Heart right ventricle (tissue), 16 donors: ENCODE data around the gene FAM170A. TPM values are rescaled to one million over a fixed set of nuclear protein-coding genes. Genes with fewer than 3 reads are reported as not detected.

Experiments
- ATAC-seq, 8 donors: fragments of 200-7000 bp; cut with Tn5 transposase; one replicate each; pipeline ENCODE4 v1.9.1; 2020; ENCODE audit warnings: mild to moderate bottlenecking in 8 of 8, moderate library complexity in 8 of 8, moderate number of reproducible peaks in 1 of 8
- DNase-seq, 2 donors: peaks; one replicate each; pipeline ENCODE4 v3.0.0-alpha.2; 2020
- H3K27ac ChIP-seq, 10 donors: fragments of 200-600 bp; sonication (generic) in 2 of 10; one replicate each; pipeline versions ENCODE4 v1.5.0 to v1.8.0; 2020 to 2022; ENCODE audit warnings: mild to moderate bottlenecking in 3 of 10
- H3K27me3 ChIP-seq, 7 donors: fragments of 200-600 bp; one replicate each; pipeline ENCODE4 v1.8.0; 2021 to 2022; ENCODE audit warnings: mild to moderate bottlenecking in 2 of 7
- H3K36me3 ChIP-seq, 9 donors: fragments of 200-600 bp; sonication (generic) in 1 of 9; one replicate each; pipeline versions ENCODE4 v1.5.0 to v1.8.0; 2020 to 2022; ENCODE audit warnings: mild to moderate bottlenecking in 2 of 9
- H3K4me1 ChIP-seq, 9 donors: fragments of 200-600 bp; sonication (generic) in 1 of 9; one replicate each; pipeline versions ENCODE4 v1.5.0 to v1.8.0; 2020 to 2022; ENCODE audit warnings: mild to moderate bottlenecking in 4 of 9
- H3K4me3 ChIP-seq, 10 donors: fragments of 200-600 bp; sonication (generic) in 2 of 10; one replicate each; pipeline versions ENCODE4 v1.5.0 to v1.8.0; 2020 to 2022; ENCODE audit warnings: mild to moderate bottlenecking in 7 of 10, moderate library complexity in 2 of 10
- H3K9me3 ChIP-seq, 11 donors: fragments of 200-600 bp in 10 of 11; sonication (generic) in 2 of 11; one replicate each; pipeline versions ENCODE4 v1.5.0 to v1.8.0; 2013 to 2022; ENCODE audit warnings: mild to moderate bottlenecking in 2 of 11, control low read depth in 1 of 11, moderate library complexity in 1 of 11
- WGBS, 2 donors: extraction: QIAGEN DNeasy Blood & Tissue Kit; methylation state at CpG; one replicate each; pipeline ENCODE4 v1.1.7; 2013; ENCODE audit warnings: inconsistent platforms in 1 of 2; 5-methylcytosine and 5-hydroxymethylcytosine counted together
- intact Hi-C, 10 donors: fragments of 100-400 bp; cut with DNase I; formaldehyde crosslinking; loops; one replicate each; pipeline versions ENCODE4 v1.11.1 to v1.14.2; 2022
- polyA plus RNA-seq, 2 donors: library from polyadenylated mRNA; stranded (reverse); fragments of 200-250 nt; gene quantifications; one replicate each; pipeline ENCODE4 v1.2.3, GENCODE V29; 2013
- total RNA-seq, 10 donors: library from RNA; stranded (reverse); fragmentation: NEBNext Ultra II Directional in 3 of 10; extraction: Animal tissue kit (Norgen Biotek cat#: 25700) in 3 of 10; gene quantifications; one replicate each; pipeline versions ENCODE4 v1.2.1 to v1.2.4, GENCODE V29; 2021 to 2023
- TF ChIP-seq, protein P1 (sequence below), 9 donors: fragments of 200-600 bp; sonication (generic) in 2 of 9; IDR thresholded peaks; one replicate each; pipeline versions ENCODE4 v1.5.0 to v1.8.0; 2021 to 2022; ENCODE audit warnings: antibody characterized with exemption in 9 of 9, mild to moderate bottlenecking in 5 of 9, moderate library complexity in 1 of 9
- donor health status: Arrhythmogenic right ventricular cardiomyopathy.
- donor health status: ischemic (EF 13 %, LVEDD 7.1; RV severe dilation, severe dysfunction).
- donor health status: healthy with polysubstance abuse.
- donor health status: DM: no; HTN: yes; CAD: no.
- donor health status: DM: no; HTN: no; CAD: no.
- donor health status: ischemic (EF 25% LVEDD 6.9; RV normal size, moderate dysfunction).
- donor health status: ischemic (EF 25% LVEDD 5.7; RV mildly dilated, moderate dysfunction).
- donor health status: healthy.
- donor health status: DM: yes; HTN: yes; CAD: no.
- donor health status: Ischemic cardiomyopathy.
- donor health status: ischemic (EF 35%, LVEDD 5.7; RV mildly dilated, moderate dysfunction).
- donor health status: nonischemic (EF 11% LVEDD 7.7; RV severe dilation, severe dysfunction).
- donor health status: DM: yes; HTN: yes; CAD: no.
- donor health status: PGD.
- donor health status: ischemic (EF 29% LVEDD 5.4; RV normal size, mild dysfunction).
- donor health status: nonischemic (EF 23%, LVEDD 6.1; RV moderate dilation, normal function).

The FAM170A gene
- total and polyA plus RNA-seq, 12 donors = not detected

DNA sequence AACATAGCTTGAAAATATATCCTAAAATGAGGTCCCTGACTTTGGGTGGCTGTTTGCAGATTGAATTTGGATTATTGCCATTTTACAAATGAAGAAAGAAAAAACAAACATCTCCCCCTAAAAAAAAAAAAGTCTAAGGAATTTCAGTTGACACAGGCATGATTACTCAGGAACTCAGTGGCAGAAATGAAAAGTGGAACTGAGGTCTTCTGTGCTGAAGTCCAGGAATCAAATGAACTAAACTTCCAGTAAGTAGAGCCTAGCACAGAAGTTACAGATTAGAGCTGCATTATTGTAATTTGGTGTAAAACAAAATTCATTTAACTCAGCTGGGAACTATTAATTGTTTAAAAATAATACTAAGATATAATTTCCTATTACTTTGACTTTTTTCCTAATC is 26.7 kb downstream of the FAM170A start:
- TF ChIP-seq, protein P1, sequence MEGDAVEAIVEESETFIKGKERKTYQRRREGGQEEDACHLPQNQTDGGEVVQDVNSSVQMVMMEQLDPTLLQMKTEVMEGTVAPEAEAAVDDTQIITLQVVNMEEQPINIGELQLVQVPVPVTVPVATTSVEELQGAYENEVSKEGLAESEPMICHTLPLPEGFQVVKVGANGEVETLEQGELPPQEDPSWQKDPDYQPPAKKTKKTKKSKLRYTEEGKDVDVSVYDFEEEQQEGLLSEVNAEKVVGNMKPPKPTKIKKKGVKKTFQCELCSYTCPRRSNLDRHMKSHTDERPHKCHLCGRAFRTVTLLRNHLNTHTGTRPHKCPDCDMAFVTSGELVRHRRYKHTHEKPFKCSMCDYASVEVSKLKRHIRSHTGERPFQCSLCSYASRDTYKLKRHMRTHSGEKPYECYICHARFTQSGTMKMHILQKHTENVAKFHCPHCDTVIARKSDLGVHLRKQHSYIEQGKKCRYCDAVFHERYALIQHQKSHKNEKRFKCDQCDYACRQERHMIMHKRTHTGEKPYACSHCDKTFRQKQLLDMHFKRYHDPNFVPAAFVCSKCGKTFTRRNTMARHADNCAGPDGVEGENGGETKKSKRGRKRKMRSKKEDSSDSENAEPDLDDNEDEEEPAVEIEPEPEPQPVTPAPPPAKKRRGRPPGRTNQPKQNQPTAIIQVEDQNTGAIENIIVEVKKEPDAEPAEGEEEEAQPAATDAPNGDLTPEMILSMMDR (IDR thresholded peaks at IDR 0.05) = no peak
- Histone ChIP-seq H3K9me3 (peaks cover 0 to 4% (median 0%) of the 10 kb centered on the region in 11 donors), H3K4me3 (no peak overlapping the region), H3K4me1 (peaks cover 0 to 3% (median 0%) of the 10 kb centered on the region in 9 donors), H3K27me3 (no peaks in the 10 kb centered on the region), H3K27ac (no peak overlapping the region), H3K36me3 (no peaks in the 10 kb centered on the region)
- ATAC-seq = no peak
- no peak for DNase-seq
- intact Hi-C loops = no loop called here

DNA sequence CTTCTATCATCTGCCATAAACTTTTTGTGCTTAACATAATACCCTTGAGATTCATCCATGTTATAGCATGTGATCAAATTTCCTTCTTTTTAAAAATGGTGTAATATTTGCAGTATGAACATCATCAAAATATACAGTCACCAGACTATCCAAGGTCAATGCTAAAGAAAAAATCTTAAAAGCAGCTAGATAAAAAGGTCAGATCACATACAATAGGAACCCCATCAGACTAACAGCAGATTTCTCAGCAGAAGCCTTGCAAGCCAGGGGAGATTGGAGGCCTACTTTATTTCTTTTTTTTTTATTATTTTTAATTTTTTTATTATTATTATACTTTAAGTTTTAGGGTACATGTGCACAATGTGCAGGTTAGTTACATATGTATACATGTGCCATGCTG is 37.2 kb downstream of the FAM170A start:
- no peak overlapping the region for H3K4me3 ChIP-seq
- ATAC-seq (no peak), DNase-seq (no peak)
- H3K27me3 ChIP-seq = no peaks in the 10 kb centered on the region
- no peak overlapping the region for H3K27ac ChIP-seq
- H3K36me3 ChIP-seq = no peaks in the 10 kb centered on the region
- peaks cover 0 to 23% (median 7%) of the 10 kb centered on the region in 11 donors for H3K9me3 ChIP-seq
- no peaks in the 10 kb centered on the region for H3K4me1 ChIP-seq
- TF ChIP-seq, protein P1 (IDR thresholded peaks at IDR 0.05) = no peak
- intact Hi-C loops = no loop called here

DNA sequence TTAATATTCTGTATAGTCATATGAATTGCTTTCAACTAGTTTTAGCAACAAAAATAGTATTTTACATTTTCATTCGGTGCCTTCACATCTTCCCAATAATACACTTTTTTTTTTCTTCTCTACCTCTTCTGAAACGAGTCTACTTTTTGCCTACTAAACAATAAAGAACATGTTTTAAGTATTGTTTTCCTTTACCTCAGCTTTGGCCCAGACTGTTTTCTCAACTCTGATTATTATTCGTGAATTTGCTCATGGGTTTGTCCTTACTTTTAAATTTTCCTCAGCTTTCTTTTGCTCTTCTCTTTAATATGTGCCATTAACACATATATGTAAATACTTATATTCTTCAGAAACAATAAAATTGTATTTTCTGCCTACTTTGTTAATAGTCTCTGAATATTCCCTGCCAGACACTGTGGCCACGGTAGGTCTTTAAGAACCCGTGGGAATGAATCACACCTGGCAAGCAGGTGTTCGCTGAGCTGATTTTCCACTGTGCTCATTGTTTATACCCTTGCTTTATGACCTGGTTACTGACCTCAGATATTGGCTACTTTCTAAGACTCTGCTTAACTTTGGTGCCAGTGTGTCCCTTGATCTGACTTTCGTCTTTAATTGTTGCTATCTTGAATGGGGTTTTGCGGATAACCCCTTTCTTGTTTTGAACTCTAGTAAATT is 49.1 kb downstream of the FAM170A start:
- WGBS, 2 donors = 70 to 71% methylated on average over 8 of the region's 8 CpGs
- DNase-seq (no peak), ATAC-seq (no peak)
- H3K27ac ChIP-seq = no peak overlapping the region
- H3K36me3 ChIP-seq = no peaks in the 10 kb centered on the region
- no peak overlapping the region for H3K4me3 ChIP-seq
- H3K4me1 ChIP-seq = no peaks in the 10 kb centered on the region
- H3K27me3 ChIP-seq = no peaks in the 10 kb centered on the region
- H3K9me3 ChIP-seq = peaks cover 0 to 6% (median 0%) of the 10 kb centered on the region in 11 donors
- intact Hi-C loops = no loop called here
- TF ChIP-seq, protein P1 (IDR thresholded peaks at IDR 0.05) = no peak

DNA sequence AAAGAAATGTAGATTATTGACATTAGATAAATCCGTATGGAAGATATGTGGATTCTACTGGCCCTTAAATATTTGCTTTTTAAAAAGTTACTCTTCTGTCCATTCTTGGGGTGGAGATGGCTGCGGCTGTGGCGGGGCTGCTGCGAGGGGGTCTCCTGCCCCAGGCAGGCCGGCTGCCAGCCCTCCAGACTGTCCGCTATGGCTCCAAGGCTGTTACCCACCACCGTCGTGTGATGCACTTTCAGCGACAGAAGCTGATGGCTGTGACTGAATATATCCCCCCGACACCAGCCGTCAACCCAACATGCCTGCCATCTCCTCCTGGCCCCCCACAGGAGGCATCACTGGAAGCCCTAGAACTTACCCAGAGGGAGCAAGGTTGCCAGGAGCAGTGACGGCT is 50.7 kb downstream of the FAM170A start:
- TF ChIP-seq, protein P1 (IDR thresholded peaks at IDR 0.05) = no peak
- Histone ChIP-seq H3K9me3 (no peaks in the 10 kb centered on the region), H3K4me3 (no peak overlapping the region), H3K4me1 (no peaks in the 10 kb centered on the region), H3K36me3 (no peaks in the 10 kb centered on the region), H3K27ac (no peak overlapping the region), H3K27me3 (no peaks in the 10 kb centered on the region)
- 86 to 93% methylated on average over 12 of the region's 12 CpGs for WGBS, 2 donors
- ATAC-seq (no peak), DNase-seq (no peak)
- intact Hi-C loops = no loop called here
